ENCODE results near the gene RIPK4.

RIPK4 gene

GRCh38 chr21:41750532-41751151 lies 16.2 kb downstream of the RIPK4 start:
- DNase-seq (ENCODE audit: insufficient read length, low spot score) (no peak), FAIRE-seq (no peak)
- TF ChIP-seq PAX5 (IDR thresholded peaks at IDR 0.05; ENCODE audit: insufficient read depth, low read length, severe bottlenecking) (no peak), TAF1 (IDR thresholded peaks at IDR 0.05; ENCODE audit: low read depth, low read length) (no peak), SPI1 (IDR thresholded peaks at IDR 0.05; ENCODE audit: low read depth, low read length) (no peak), POU2F2 (IDR thresholded peaks at IDR 0.05; ENCODE audit: low read depth, low read length) (no peak), POLR2AphosphoS5 (IDR thresholded peaks at IDR 0.05; ENCODE audit: low read depth, low read length) (no peak), POLR2A (IDR thresholded peaks at IDR 0.05; ENCODE audit: low read depth, low read length) (no peak)

DNA sequence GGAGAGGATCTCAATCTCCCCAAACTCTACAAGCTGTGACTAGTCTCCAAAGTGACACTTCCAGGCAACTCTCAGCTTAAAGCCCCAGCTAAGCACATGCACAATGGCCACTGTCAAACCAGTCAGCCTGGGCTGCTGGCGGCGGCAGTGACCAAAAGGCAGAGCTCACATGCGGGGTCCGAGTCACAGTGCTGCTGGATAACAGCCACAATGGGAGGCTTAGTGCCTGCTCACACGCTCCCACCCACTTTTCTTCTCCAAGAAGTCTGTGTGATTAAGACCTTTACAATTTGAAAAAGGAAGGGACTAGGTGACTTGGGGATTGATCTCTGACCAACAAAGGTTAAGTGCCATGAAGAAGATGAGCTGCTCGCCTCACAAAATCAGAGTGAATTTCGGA lies 16.8 kb downstream of the RIPK4 start:
- DNase-seq (ENCODE audit: insufficient read length, low spot score) (no peak), FAIRE-seq (no peak)
- TF ChIP-seq PAX5 (IDR thresholded peaks at IDR 0.05; ENCODE audit: insufficient read depth, low read length, severe bottlenecking) (no peak), POU2F2 (IDR thresholded peaks at IDR 0.05; ENCODE audit: low read depth, low read length) (no peak), POLR2A (IDR thresholded peaks at IDR 0.05; ENCODE audit: low read depth, low read length) (no peak), SPI1 (IDR thresholded peaks at IDR 0.05; ENCODE audit: low read depth, low read length) (no peak), TAF1 (IDR thresholded peaks at IDR 0.05; ENCODE audit: low read depth, low read length) (no peak), POLR2AphosphoS5 (IDR thresholded peaks at IDR 0.05; ENCODE audit: low read depth, low read length) (no peak)

DNA sequence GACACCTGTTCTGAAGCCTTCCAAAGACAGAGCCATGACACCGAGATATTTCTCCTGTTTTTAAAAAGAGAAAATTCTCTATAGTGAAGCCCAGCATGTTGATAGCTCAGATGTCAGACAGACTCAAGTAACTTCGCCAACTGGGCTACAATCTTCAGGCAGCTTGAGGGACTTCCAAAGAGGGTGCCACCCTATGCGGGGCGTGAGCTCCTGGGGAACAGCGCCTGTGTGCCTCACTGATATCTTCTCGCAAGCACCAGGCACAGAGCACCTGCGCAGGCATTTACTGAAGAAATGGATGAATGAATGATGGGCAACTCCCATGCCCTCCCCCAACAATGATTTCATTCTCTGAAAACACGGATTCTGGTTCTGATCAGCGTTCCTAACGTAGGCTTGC lies 17.6 kb downstream of the RIPK4 start:
- DNase-seq (ENCODE audit: insufficient read length, low spot score) (no peak), FAIRE-seq (no peak)
- TF ChIP-seq POLR2AphosphoS5 (IDR thresholded peaks at IDR 0.05; ENCODE audit: low read depth, low read length) (no peak), POLR2A (IDR thresholded peaks at IDR 0.05; ENCODE audit: low read depth, low read length) (no peak), SPI1 (IDR thresholded peaks at IDR 0.05; ENCODE audit: low read depth, low read length) (no peak), PAX5 (IDR thresholded peaks at IDR 0.05; ENCODE audit: insufficient read depth, low read length, severe bottlenecking) (no peak), TAF1 (IDR thresholded peaks at IDR 0.05; ENCODE audit: low read depth, low read length) (no peak)

DNA sequence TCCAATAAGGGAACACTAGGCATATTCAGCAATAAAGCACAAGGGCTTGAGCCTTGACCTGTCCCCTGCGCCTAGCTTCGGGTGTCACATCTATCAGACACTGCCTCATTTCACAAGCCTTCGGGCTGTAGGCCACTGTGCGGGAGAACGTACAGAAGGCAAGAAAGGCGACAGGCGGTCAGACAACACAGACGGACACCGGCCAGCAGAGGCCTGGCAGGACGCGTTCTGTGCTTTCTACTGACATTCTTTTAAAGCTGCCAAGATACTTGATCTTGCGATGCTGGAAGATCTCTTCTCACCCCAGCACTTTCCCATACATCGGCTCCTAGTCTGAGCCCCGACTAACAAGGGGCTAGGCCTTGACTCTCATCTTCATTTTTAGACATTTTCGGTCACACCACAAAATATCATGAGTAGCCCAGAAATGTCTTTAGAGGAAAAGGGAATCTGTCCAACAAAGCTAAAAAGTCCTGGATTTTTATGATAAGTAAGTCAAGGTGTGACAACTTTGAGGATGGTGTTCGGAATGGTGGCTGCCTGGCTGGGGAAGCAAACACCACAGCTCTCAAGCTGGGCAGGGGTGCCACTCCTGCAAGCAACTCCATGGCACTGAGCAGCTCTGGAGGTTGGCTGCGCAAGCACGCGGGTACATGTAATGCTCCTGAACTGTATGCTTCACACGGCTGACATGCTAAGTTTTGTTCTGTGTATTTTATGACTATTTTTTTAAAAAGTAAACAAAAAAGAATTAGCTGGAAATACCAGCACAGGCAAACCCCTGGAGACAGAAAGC lies 18.7 kb downstream of the RIPK4 start:
- no peak for DNase-seq (ENCODE audit: insufficient read length, low spot score)
- FAIRE-seq, result no peak
- TF ChIP-seq POLR2A (IDR thresholded peaks at IDR 0.05; ENCODE audit: low read depth, low read length) (no peak), TAF1 (IDR thresholded peaks at IDR 0.05; ENCODE audit: low read depth, low read length) (no peak), POLR2AphosphoS5 (IDR thresholded peaks at IDR 0.05; ENCODE audit: low read depth, low read length) (no peak), PAX5 (IDR thresholded peaks at IDR 0.05; ENCODE audit: insufficient read depth, low read length, severe bottlenecking) (no peak), SPI1 (IDR thresholded peaks at IDR 0.05; ENCODE audit: low read depth, low read length) (no peak), POU2F2 (IDR thresholded peaks at IDR 0.05; ENCODE audit: low read depth, low read length) (no peak)

GRCh38 chr21:41746744-41747006 lies 20.2 kb downstream of the RIPK4 start:
- TF ChIP-seq POU2F2 (IDR thresholded peaks at IDR 0.05; ENCODE audit: low read depth, low read length), result no peak
- no peak for TF ChIP-seq SPI1 (IDR thresholded peaks at IDR 0.05; ENCODE audit: low read depth, low read length)
- no peak for TF ChIP-seq TAF1 (IDR thresholded peaks at IDR 0.05; ENCODE audit: low read depth, low read length)
- TF ChIP-seq PAX5 (IDR thresholded peaks at IDR 0.05; ENCODE audit: insufficient read depth, low read length, severe bottlenecking), result no peak
- TF ChIP-seq POLR2AphosphoS5 (IDR thresholded peaks at IDR 0.05; ENCODE audit: low read depth, low read length), result no peak
- no peak for TF ChIP-seq POLR2A (IDR thresholded peaks at IDR 0.05; ENCODE audit: low read depth, low read length)
- FAIRE-seq, result no peak
- DNase-seq (ENCODE audit: insufficient read length, low spot score), result no peak

DNA sequence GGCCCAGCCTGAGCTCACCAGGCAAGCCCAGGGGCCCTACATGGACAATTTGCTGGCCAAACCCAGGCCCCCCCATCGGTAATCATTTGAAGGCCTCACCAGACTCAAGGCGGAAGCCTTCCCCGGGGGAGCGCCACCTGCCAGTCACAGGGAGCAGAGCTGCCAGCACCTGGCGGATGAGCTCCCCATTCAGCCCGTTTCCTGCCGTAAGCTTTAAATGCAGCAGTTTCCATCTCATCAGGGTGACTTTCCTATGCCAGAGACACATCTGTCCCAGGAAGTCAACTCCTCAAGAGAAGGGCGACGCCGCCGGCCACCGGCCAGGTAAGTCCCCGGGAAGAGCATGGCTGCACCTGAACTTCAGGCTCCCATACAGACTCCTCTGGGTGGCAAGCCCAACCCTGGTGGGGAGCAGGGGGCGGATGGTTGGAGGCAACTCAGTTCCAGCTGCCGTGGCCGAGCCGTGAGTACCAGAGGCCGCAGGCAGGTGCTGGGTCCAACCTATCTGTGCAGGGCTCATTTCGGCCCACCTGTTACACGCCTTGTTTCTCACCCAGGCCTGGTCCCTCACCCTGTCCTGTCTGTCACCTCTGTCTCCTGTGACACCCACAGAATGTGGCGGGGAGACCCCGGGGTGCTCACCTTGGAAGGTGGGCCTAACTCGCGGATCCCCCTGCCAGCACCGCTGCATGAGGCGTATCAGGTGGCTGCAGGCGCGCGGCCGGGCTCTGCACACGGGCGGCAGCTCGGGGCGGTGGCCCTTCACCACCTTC lies 20.7 kb downstream of the RIPK4 start:
- FAIRE-seq (no peak), DNase-seq (ENCODE audit: insufficient read length, low spot score) (no peak)
- no peak for TF ChIP-seq POU2F2 (IDR thresholded peaks at IDR 0.05; ENCODE audit: low read depth, low read length)
- no peak for TF ChIP-seq TAF1 (IDR thresholded peaks at IDR 0.05; ENCODE audit: low read depth, low read length)
- TF ChIP-seq SPI1 (IDR thresholded peaks at IDR 0.05; ENCODE audit: low read depth, low read length), result no peak
- no peak for TF ChIP-seq POLR2AphosphoS5 (IDR thresholded peaks at IDR 0.05; ENCODE audit: low read depth, low read length)
- no peak for TF ChIP-seq PAX5 (IDR thresholded peaks at IDR 0.05; ENCODE audit: insufficient read depth, low read length, severe bottlenecking)
- TF ChIP-seq POLR2A (IDR thresholded peaks at IDR 0.05; ENCODE audit: low read depth, low read length), result no peak

GRCh38 chr21:41745026-41745820 lies 21.6 kb downstream of the RIPK4 start:
- no peak for DNase-seq (ENCODE audit: insufficient read length, low spot score)
- no peak for TF ChIP-seq POLR2AphosphoS5 (IDR thresholded peaks at IDR 0.05; ENCODE audit: low read depth, low read length)
- no peak for TF ChIP-seq PAX5 (IDR thresholded peaks at IDR 0.05; ENCODE audit: insufficient read depth, low read length, severe bottlenecking)
- no peak for TF ChIP-seq POLR2A (IDR thresholded peaks at IDR 0.05; ENCODE audit: low read depth, low read length)
- no peak for TF ChIP-seq TAF1 (IDR thresholded peaks at IDR 0.05; ENCODE audit: low read depth, low read length)
- no peak for TF ChIP-seq POU2F2 (IDR thresholded peaks at IDR 0.05; ENCODE audit: low read depth, low read length)
- no peak for TF ChIP-seq SPI1 (IDR thresholded peaks at IDR 0.05; ENCODE audit: low read depth, low read length)
- FAIRE-seq, result no peak

DNA sequence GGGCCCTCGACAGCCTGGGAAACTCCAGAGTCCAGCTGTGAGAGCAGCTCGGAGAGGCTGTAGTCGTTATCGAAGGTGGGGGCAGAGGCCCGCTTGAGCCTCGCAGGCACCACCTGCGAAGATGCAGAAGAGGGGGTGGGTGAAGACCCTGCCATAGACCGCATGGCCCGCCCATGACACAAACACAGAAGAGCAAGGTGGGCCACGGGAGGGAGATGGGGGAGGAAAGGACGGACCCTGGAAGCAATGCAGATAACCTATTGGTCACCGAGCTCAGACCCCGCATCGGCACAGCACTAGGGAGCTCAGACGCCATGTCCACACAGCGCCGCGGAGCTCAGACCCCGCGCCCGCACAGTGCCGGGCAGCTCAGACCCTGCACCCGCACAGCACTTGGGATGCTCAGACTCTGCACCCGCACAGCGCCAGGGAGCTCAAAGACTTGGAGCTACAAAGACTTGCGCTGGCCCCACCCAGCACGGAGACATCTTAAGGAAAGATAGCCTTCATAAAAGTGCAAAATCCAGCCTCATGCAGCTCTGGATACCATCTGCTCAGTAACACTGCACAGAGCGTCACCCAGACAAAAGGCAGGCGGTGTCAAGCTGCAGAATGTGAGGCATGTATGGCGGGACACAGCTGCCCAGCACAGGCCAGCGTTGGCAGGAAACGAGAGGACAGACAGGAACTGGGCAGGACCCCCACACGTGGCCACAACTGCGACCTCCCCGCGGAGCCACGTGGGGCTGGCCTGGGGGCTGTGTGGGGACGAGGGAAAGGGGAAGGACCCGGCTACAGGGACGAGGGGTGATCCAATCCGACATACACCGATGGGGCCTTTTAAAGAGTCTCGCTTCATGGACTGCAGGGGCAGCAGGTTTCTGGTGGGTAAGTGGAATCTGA lies 22.6 kb downstream of the RIPK4 start:
- TF ChIP-seq SPI1 (IDR thresholded peaks at IDR 0.05; ENCODE audit: low read depth, low read length), result no peak
- no peak for TF ChIP-seq TAF1 (IDR thresholded peaks at IDR 0.05; ENCODE audit: low read depth, low read length)
- TF ChIP-seq PAX5 (IDR thresholded peaks at IDR 0.05; ENCODE audit: insufficient read depth, low read length, severe bottlenecking), result no peak
- no peak for TF ChIP-seq POLR2A (IDR thresholded peaks at IDR 0.05; ENCODE audit: low read depth, low read length)
- TF ChIP-seq POLR2AphosphoS5 (IDR thresholded peaks at IDR 0.05; ENCODE audit: low read depth, low read length), result no peak
- TF ChIP-seq POU2F2 (IDR thresholded peaks at IDR 0.05; ENCODE audit: low read depth, low read length), result no peak
- DNase-seq (ENCODE audit: insufficient read length, low spot score) (no peak), FAIRE-seq (no peak)
